ENCODE data around the gene SLC6A18.

Gene SLC6A18

DNA sequence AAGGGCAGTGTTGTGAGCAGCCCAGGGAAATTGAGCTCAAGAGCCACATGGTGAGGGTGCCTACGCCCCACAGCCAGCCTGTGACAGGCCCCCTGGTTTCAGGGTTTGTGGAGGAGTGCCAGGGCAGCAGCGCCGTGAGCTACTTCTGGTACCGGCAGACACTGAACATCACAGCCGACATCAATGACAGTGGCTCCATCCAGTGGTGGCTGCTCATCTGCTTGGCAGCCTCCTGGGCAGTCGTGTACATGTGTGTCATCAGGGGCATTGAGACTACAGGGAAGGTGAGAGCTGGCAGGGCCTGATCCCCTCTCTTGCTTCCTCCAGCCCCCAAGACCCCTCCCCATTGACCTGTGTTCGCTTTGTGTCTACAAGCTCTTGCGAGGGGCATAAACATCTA, 10.2 kb downstream of the SLC6A18 start:
- TF ChIP-seq, protein P1, sequence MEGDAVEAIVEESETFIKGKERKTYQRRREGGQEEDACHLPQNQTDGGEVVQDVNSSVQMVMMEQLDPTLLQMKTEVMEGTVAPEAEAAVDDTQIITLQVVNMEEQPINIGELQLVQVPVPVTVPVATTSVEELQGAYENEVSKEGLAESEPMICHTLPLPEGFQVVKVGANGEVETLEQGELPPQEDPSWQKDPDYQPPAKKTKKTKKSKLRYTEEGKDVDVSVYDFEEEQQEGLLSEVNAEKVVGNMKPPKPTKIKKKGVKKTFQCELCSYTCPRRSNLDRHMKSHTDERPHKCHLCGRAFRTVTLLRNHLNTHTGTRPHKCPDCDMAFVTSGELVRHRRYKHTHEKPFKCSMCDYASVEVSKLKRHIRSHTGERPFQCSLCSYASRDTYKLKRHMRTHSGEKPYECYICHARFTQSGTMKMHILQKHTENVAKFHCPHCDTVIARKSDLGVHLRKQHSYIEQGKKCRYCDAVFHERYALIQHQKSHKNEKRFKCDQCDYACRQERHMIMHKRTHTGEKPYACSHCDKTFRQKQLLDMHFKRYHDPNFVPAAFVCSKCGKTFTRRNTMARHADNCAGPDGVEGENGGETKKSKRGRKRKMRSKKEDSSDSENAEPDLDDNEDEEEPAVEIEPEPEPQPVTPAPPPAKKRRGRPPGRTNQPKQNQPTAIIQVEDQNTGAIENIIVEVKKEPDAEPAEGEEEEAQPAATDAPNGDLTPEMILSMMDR (IDR thresholded peaks at IDR 0.05; ENCODE audit: extremely low read depth, insufficient read depth, missing control alignments) = no peak
- in situ Hi-C loops (cut with MboI; ENCODE audit: low pct_unique_long_range_greater_than_20kb, low sequenced_read_pairs, unreplicated experiment) = no loop called here
- DNase-seq (ENCODE audit: low spot score) = no peak

DNA sequence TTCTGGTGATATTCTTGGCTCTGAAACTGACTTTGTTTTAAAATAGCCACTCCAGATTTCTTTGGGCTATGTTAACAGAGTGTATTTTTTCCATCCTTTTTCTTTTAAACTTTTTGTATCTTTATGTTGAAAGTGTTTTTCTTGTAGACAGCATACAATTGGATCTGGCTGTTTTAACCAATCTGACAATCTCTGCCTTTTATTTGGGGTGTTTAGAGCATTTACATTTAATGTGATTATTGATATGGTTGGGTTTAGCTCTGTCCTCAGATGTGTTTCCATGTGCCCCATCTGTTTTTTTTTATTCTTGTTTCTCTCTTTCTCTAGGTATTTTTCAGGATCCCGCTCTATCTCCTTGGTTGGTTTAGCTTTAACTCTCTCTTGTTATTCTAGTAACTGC, 10.7 kb downstream of the SLC6A18 start:
- TF ChIP-seq, protein P1 (IDR thresholded peaks at IDR 0.05; ENCODE audit: extremely low read depth, insufficient read depth, missing control alignments) = no peak
- in situ Hi-C loops (cut with MboI; ENCODE audit: low pct_unique_long_range_greater_than_20kb, low sequenced_read_pairs, unreplicated experiment) = no loop called here
- no peak for DNase-seq (ENCODE audit: low spot score)

DNA sequence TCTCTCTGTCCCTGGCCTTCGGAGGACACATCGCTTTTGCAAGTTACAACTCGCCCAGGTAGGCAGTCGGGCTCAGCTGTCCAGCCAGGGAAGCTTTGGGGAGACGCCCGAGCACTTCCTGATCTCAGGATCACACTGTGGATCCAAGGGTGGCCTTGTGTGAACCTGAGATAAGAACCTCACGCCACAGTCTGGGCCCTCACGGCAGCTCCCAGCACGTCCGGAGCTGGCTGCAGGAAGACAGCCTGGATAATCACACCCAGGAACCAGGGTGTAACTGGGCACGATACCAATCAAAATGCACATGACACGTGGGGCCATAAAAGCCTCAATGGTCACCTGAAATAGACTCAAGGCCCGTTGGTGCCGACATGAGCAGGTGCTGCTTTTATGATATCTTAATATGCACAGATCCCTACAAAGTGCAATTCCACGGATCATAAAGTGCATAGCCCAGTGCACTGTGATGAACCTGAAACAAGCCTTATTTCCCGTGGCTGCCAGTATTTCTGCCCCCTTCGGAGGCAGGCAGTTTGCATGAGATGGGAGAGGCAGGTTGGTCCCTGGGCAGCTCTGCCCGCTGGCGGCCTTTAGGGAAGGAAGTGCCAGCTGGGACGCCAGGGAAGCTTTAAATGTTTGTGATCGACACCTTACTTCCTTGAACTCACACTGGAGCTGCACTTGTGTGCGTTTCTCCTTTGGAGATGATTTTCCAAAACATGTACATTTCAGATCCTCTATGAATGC, 14.5 kb downstream of the SLC6A18 start:
- in situ Hi-C loops (cut with MboI; ENCODE audit: low pct_unique_long_range_greater_than_20kb, low sequenced_read_pairs, unreplicated experiment) = no loop called here
- no peak for DNase-seq (ENCODE audit: low spot score)
- TF ChIP-seq, protein P1 (IDR thresholded peaks at IDR 0.05; ENCODE audit: extremely low read depth, insufficient read depth, missing control alignments) = no peak

DNA sequence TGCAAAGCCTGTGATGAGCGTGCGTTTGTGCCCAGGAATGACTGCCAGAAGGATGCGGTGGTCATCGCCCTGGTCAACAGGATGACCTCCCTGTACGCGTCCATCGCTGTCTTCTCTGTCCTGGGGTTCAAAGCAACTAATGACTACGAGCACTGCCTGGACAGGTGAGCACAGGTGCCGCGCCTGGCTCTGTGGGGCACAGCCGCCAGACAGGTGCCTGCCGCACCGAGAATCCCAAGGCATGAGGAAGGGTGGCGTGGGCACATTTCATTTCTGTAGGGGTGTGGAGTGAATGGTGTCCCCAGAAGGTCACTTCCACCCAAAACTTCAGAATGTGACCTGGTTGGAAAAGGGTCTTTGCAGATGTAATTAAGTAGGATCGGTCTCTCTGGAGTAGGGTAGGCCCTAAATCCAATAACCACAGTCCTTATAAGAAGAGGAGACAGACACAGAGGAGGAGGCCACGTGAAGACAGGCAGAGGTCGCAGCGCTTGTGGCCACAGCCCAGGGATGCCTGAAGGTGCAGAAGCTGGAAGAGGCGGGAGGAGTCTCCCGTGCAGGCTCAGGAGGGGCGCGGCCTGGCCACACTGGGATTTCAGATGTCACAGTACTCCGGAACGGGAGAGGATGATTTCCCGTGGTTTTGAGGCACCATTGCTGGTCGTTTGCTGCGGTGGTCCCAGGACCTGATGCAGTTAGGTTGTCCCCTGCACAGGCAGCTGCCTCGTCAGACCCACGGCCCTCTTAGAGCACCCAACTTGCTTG, 15.5 kb downstream of the SLC6A18 start:
- no peak for DNase-seq (ENCODE audit: low spot score)
- TF ChIP-seq, protein P1 (IDR thresholded peaks at IDR 0.05; ENCODE audit: extremely low read depth, insufficient read depth, missing control alignments) = no peak
- in situ Hi-C loops (cut with MboI; ENCODE audit: low pct_unique_long_range_greater_than_20kb, low sequenced_read_pairs, unreplicated experiment) = no loop called here

DNA sequence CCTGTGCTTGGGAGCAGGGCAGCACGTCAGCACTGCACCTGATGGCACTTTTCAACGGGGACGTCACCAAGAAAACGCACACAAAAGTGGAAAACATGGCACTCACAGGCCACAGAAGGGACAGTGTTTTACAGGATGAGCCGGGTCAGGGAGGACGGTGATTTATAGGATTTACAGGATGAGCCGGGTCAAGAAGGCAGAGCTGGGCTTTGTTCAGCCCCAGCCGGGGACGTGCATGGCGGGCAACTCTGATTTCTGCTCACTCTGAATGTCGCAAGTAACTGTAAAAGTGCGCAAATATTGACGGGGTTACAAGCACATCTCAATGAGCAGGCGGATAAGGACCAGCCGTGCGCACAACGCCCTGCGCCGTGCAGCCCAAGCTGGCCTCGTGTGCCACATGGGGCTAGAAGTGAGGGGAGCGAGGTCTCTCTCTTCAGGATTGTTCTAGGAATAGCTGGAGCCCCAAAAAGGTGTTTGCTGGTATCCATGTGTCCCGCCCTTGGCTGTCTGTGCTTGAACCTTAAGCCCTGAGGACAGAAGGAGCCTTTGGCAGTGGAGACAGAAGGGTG, 16.4 kb downstream of the SLC6A18 start:
- TF ChIP-seq, protein P1 (IDR thresholded peaks at IDR 0.05; ENCODE audit: extremely low read depth, insufficient read depth, missing control alignments) = no peak
- in situ Hi-C loops (cut with MboI; ENCODE audit: low pct_unique_long_range_greater_than_20kb, low sequenced_read_pairs, unreplicated experiment) = no loop called here
- DNase-seq (ENCODE audit: low spot score) = no peak

DNA sequence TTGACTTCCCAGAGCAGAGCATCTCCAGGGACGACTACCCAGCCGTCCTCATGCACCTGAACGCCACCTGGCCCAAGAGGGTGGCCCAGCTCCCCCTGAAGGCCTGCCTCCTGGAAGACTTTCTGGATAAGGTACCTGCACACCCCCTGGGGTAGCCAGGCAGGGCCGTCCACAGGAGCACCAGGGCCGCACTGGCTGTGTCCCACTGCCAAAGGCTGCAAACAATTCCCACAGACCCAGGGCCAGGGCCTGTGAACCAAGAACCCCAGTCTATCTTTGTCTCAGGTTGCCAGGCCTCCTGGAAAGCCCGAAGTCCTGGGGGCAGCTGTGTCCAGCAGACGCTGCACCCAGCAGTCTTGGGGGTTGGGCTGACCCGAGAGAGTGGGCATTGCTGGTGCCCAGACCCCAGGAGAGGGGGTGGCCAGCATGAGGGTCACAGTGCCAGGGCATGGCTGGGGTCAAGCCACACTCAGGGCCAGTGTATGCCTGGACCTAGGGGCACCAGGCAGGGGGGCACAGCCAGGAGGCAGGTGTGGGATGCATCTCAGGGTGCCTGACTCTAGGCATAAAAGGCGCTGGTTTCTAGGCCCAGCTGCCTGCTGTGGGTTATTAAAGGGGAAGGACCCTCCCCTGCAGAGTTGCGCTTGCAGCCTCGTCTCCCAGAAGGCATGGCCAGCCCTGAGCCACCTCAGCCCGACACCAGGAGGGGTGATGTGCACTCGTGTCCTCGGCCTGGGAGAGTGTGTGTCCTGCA, 17.7 kb downstream of the SLC6A18 start:
- in situ Hi-C loops (cut with MboI; ENCODE audit: low pct_unique_long_range_greater_than_20kb, low sequenced_read_pairs, unreplicated experiment) = no loop called here
- TF ChIP-seq, protein P1 (IDR thresholded peaks at IDR 0.05; ENCODE audit: extremely low read depth, insufficient read depth, missing control alignments) = no peak

More for the DNA sequence above, 17.7 kb downstream of the SLC6A18 start:
- DNase-seq (ENCODE audit: low spot score) = no peak
